HuH-7.5 (cell line): ENCODE results near the gene BFSP2.

Source experiments
- DNase-seq: peaks from one replicate; pipeline ENCODE4 v3.0.0; 2011; ENCODE audit warnings: low spot score

Gene BFSP2, protein sequence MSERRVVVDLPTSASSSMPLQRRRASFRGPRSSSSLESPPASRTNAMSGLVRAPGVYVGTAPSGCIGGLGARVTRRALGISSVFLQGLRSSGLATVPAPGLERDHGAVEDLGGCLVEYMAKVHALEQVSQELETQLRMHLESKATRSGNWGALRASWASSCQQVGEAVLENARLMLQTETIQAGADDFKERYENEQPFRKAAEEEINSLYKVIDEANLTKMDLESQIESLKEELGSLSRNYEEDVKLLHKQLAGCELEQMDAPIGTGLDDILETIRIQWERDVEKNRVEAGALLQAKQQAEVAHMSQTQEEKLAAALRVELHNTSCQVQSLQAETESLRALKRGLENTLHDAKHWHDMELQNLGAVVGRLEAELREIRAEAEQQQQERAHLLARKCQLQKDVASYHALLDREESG

GRCh38 chr3:133400006-133400515, at the start of gene BFSP2:
Gene BFSP2 (plus strand): TSS chr3:133400056. CDS start chr3:133400084, 28 bp downstream.
- DNase-seq = no peak

GRCh38 chr3:133354721-133355120, 45.1 kb upstream of the BFSP2 start:
- DNase-seq = no peak

- no peak for DNase-seq
Measured at GRCh38 chr3:133360476-133360875, 39.4 kb upstream of the BFSP2 start.

DNA sequence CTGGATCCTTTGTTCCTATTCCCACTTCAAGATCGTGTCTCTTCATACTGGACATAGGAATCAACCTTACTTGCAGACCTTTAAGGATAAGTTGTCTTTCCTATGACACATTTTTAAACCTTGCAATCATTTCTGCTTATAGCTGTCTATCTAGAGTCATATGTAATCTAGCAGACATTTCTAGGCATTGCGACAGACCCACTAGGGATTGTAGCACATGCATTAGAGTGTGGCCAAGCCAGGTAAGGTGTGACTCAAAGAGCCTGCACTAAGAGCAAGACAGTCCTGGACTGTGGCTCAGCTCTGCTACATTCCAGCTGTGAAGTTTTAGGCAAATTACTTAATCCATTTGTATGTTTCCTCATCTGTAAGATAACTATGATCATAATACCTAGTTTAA, 38.8 kb upstream of the BFSP2 start:
- DNase-seq = no peak

GRCh38 chr3:133361435-133361834, 38.4 kb upstream of the BFSP2 start:
- no peak for DNase-seq

DNA sequence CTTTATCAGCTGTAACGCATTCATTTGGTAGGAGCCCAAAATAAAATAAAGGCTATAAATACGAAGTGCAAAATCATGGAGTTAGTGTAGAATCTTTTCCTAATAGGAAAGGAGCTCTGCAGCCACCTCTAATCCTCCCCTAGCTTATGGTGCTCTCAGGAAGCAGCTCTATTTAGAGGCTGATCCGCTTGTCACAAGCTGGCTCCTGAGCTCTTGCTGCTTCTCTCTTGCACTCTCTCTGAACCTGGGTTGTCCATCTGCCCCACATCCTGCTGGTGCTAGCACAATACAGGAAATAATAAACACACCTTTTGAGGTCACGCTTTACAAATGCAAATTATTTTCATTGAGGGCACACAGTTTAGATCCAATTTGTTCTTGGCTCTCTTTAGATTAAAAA, 37.3 kb upstream of the BFSP2 start:
- DNase-seq = no peak

DNA sequence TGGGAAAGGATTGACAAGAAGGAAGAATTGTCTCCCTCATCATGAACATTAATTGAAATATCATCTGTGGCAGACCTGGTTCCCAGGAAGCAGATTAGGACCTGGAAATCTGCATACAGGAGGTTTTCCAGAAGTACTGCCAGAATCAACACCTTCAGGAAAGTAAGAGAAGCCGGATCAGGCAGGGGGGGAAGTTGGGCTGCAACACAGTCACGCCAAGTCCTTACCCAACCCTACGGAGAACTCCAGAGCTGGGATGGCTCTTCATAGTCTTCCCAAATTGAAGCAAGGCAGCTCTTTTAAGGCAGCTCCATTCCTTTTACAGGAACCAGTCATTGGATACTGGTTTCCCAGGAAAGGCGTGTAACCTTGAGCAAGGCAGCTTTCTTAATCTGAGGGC, 35.2 kb upstream of the BFSP2 start:
- no peak for DNase-seq

GRCh38 chr3:133366921-133367320, 32.9 kb upstream of the BFSP2 start:
- no peak for DNase-seq

- DNase-seq = no peak
Measured at GRCh38 chr3:133367403-133367802, 32.5 kb upstream of the BFSP2 start.

DNA sequence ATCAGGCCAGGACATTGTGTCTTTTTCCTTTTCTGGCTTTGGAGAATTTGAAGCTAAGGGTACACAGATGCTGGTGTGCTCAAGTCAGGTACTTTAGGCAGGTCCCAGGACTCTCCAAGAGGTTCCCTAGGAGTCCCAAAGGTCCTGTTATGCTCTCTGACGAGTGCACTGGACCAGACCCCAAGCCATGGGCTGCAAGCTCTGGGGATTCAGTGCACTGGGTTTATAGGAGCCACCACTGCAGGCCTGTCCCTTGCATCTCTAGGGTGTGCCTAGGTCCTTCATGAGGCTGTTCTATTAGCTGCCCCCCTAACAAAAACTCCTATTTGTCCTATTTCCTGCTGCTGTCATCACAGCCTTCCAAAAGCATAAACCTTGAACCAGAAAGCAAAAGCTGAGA, 31.9 kb upstream of the BFSP2 start:
- no peak for DNase-seq

- DNase-seq = no peak
Measured at GRCh38 chr3:133368371-133369067, 31.3 kb upstream of the BFSP2 start.

DNA sequence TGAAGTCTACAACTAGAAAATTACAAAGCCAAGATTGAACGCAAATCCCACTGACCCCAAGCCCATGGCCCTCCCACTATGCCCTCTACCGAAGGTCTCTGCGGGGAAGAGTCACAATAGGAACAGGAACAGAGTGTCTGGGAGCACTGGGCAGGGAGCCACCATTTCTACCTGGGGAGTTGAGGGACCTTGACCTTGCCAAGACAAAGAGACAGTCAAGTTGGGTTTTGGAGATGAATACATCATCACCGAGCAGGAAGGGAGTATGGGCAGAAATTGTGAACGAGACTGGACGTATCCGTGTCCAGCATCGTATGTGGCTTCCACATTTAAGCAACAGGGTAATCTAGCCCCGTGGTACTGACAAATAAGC, 30.8 kb upstream of the BFSP2 start:
- no peak for DNase-seq

DNA sequence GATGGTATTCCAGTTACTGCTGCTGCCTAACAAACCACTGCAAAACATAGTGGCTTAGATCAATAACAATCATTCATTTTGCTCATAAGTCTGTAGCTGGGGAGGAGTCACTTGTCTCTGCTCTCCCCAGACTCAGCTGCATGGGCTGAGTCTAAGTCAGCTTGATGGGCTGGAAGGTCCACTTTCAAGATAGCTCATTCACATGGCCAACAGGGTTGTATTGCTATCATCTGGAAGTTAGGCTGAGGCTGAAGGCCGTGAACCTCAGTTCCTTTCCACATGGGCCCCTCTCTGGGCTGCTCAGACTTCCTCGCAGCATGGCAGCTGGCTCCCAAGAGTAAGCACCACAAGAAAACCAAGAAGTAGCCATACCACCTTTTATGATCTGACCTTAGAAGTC, 28.7 kb upstream of the BFSP2 start:
- no peak for DNase-seq

DNA sequence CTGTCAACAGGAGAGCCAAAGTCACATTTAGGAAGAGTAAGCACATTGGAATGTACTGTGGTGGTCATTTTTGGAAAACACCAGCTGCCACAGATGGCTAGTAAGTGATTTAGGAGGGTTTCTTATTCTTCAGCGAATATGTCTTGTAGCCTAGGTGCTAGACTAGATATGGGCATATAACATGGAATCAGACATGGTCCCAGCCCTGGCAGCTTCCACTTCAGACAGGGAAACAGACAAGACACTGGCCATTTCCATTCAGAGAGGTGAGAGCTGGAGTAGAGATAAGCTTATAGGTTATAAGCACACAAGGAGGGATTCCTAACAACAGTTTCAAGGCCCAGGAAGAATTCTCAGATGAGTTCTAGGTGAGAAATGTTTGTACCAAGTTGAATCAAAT, 28.2 kb upstream of the BFSP2 start:
- DNase-seq = no peak

GRCh38 chr3:133374708-133375402, 25.0 kb upstream of the BFSP2 start:
- no peak for DNase-seq

GRCh38 chr3:133375403-133375745, 24.5 kb upstream of the BFSP2 start:
- DNase-seq = no peak

GRCh38 chr3:133376810-133377209, 23.0 kb upstream of the BFSP2 start:
- DNase-seq = no peak

GRCh38 chr3:133377396-133377795, 22.5 kb upstream of the BFSP2 start:
- peak; percentile 52 for DNase-seq

DNA sequence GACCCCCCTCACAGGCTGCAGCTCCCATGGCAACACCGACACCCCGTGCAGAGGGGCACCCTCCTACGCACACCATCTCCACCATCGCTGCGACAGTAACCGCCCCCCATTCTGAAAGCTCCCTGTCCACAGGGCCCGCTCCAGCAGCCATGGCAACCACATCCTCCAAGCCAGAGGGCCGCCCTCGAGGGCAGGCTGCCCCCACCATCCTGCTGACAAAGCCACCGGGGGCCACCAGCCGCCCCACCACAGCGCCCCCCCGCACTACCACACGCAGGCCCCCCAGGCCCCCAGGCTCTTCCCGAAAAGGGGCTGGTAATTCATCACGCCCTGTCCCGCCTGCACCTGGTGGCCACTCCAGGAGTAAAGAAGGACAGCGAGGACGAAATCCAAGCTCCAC, 19.9 kb upstream of the BFSP2 start:
- DNase-seq = no peak

- DNase-seq = no peak
Measured at GRCh38 chr3:133380481-133381225, 19.2 kb upstream of the BFSP2 start.

- peak; percentile 41 for DNase-seq
Measured at GRCh38 chr3:133381346-133382109, 18.3 kb upstream of the BFSP2 start.
